GM13977 (cell line): ENCODE data around the gene PSMA6.
"Not testable (repeated sequence)": the region's sequence is repeated elsewhere in the genome, so short reads cannot be mapped to it uniquely, and the experiment has no call there.

Source experiments
- DNase-seq: peaks from one replicate; pipeline ENCODE4 v3.0.0; 2012; ENCODE audit warnings: low spot score
- CTCF ChIP-seq: IDR thresholded peaks from 2 replicates; pipeline ENCODE4 v1.5.1; 2012; ENCODE audit warnings: mild to moderate bottlenecking, control low read depth; ENCODE audit not compliant: insufficient read depth; ENCODE audit errors: extremely low read depth, missing control alignments
- in situ Hi-C: fragments of 300-500 bp; cut with MboI; formaldehyde crosslinking; loops from one replicate; pipeline ENCODE4 v1.12.0; 2022; ENCODE audit warnings: low sequenced_read_pairs, low pct_unique_long_range_greater_than_20kb, mixed read lengths, inconsistent platforms; ENCODE audit not compliant: unreplicated experiment

The PSMA6 gene

GRCh38 chr14:35349496-35350365 is 57.5 kb downstream of the PSMA6 start:
- in situ Hi-C loops: no loop called here
- no peak for DNase-seq
- TF ChIP-seq CTCF: no peak

GRCh38 chr14:35351497-35351896 is 59.3 kb downstream of the PSMA6 start:
- no peak for TF ChIP-seq CTCF
- in situ Hi-C loops: no loop called here
- no peak for DNase-seq

GRCh38 chr14:35351897-35352273 is 59.7 kb downstream of the PSMA6 start:
- DNase-seq: no peak
- in situ Hi-C loops: no loop called here
- no peak for TF ChIP-seq CTCF

GRCh38 chr14:35352274-35353233 is 60.4 kb downstream of the PSMA6 start:
- DNase-seq: no peak
- no peak for TF ChIP-seq CTCF
- in situ Hi-C loops: no loop called here

GRCh38 chr14:35353409-35354172 is 61.4 kb downstream of the PSMA6 start:
- in situ Hi-C loops: no loop called here
- no peak for TF ChIP-seq CTCF
- no peak for DNase-seq

- DNase-seq, in situ Hi-C loops: not testable (repeated sequence)
These were observed 63.1 kb downstream of the PSMA6 start for GRCh38 chr14:35355235-35355634.
